Nephron (organoid): ENCODE results near the gene ZNF407.

Experiments used
- H3K27ac Mint-ChIP-seq, 3 experiments: 2 replicates each; pipeline ENCODE4 v1.8.0; 2020; ENCODE audit warnings: mixed read lengths in 3 of 3, mild to moderate bottlenecking in 2 of 3, moderate library complexity in 1 of 3
- H3K27me3 Mint-ChIP-seq: 2 replicates; pipeline ENCODE4 v1.8.0; 2021; ENCODE audit warnings: low read depth, mild to moderate bottlenecking, moderate library complexity, mixed read lengths
- H3K36me3 Mint-ChIP-seq: 2 replicates; pipeline ENCODE4 v1.8.0; 2020; ENCODE audit warnings: low read depth, mixed read lengths
- H3K4me1 Mint-ChIP-seq: 2 replicates; pipeline ENCODE4 v1.8.0; 2020; ENCODE audit warnings: mixed read lengths
- H3K4me3 Mint-ChIP-seq, 3 experiments: 2 replicates each; pipeline ENCODE4 v1.8.0; 2020; ENCODE audit warnings: mild to moderate bottlenecking in 3 of 3, mixed read lengths in 3 of 3, moderate library complexity in 2 of 3
- H3K9me3 Mint-ChIP-seq: 2 replicates; pipeline ENCODE4 v1.8.0; 2020; ENCODE audit warnings: mixed read lengths
- CTCF ChIP-seq, 3 experiments: fragments of 200-600 bp; sonication (generic); IDR thresholded peaks; one replicate each; pipeline ENCODE4 v1.5.0; 2021; ENCODE audit warnings: antibody characterized with exemption in 3 of 3; ENCODE audit not compliant: unreplicated experiment in 3 of 3

The ZNF407 gene

GRCh38 chr18:74944676-74945075, 347.0 kb downstream of the ZNF407 start:
- H3K4me3 Mint-ChIP-seq = no peak overlapping the region

GRCh38 chr18:74945774-74946545, 348.3 kb downstream of the ZNF407 start:
- Mint-ChIP-seq H3K4me1 (no peaks in the 10 kb centered on the region), H3K4me3 (no peak overlapping the region), H3K27ac (no peak overlapping the region), H3K36me3 (no peaks in the 10 kb centered on the region), H3K9me3 (no peaks in the 10 kb centered on the region), H3K27me3 (no peaks in the 10 kb centered on the region)
- TF ChIP-seq CTCF (IDR thresholded peaks at IDR 0.05; ENCODE audit: unreplicated experiment in 3 of 3) = no peak

More at GRCh38 chr18:74944676-74945075, 347.0 kb downstream of the ZNF407 start:
- TF ChIP-seq CTCF (IDR thresholded peaks at IDR 0.05; ENCODE audit: unreplicated experiment in 3 of 3) = no peak
- Mint-ChIP-seq H3K9me3 (no peaks in the 10 kb centered on the region), H3K27me3 (no peaks in the 10 kb centered on the region), H3K4me1 (no peaks in the 10 kb centered on the region), H3K27ac (no peak overlapping the region), H3K36me3 (no peaks in the 10 kb centered on the region)

- Mint-ChIP-seq H3K9me3 (no peaks in the 10 kb centered on the region), H3K4me1 (no peaks in the 10 kb centered on the region), H3K27me3 (no peaks in the 10 kb centered on the region), H3K4me3 (no peak overlapping the region), H3K27ac (no peak overlapping the region), H3K36me3 (no peaks in the 10 kb centered on the region)
- TF ChIP-seq CTCF (IDR thresholded peaks at IDR 0.05; ENCODE audit: unreplicated experiment in 3 of 3) = no peak
Measured at GRCh38 chr18:74946646-74947375, 349.1 kb downstream of the ZNF407 start.

- no peaks in the 10 kb centered on the region for H3K4me1 Mint-ChIP-seq
- no peaks in the 10 kb centered on the region for H3K27me3 Mint-ChIP-seq
- no peaks in the 10 kb centered on the region for H3K9me3 Mint-ChIP-seq
- no peak overlapping the region for H3K27ac Mint-ChIP-seq
- no peak for TF ChIP-seq CTCF (IDR thresholded peaks at IDR 0.05; ENCODE audit: unreplicated experiment in 3 of 3)
- no peak overlapping the region for H3K4me3 Mint-ChIP-seq
- H3K36me3 Mint-ChIP-seq = no peaks in the 10 kb centered on the region
Measured at GRCh38 chr18:74947417-74947816, 349.7 kb downstream of the ZNF407 start.

GRCh38 chr18:74947875-74948274, 350.2 kb downstream of the ZNF407 start:
- Mint-ChIP-seq H3K27me3 (no peaks in the 10 kb centered on the region), H3K9me3 (no peaks in the 10 kb centered on the region), H3K36me3 (no peaks in the 10 kb centered on the region), H3K27ac (no peak overlapping the region), H3K4me3 (no peak overlapping the region), H3K4me1 (no peaks in the 10 kb centered on the region)
- no peak for TF ChIP-seq CTCF (IDR thresholded peaks at IDR 0.05; ENCODE audit: unreplicated experiment in 3 of 3)
